ENCODE results near the gene ARL9. TPM values are rescaled to one million over a fixed set of nuclear protein-coding genes. Genes with fewer than 3 reads are reported as not detected.

Gene ARL9
- total RNA-seq, 1 experiment from 2014 or later, result not detected

GRCh38 chr4:56551516-56551915 lies 45.9 kb downstream of the ARL9 start:
- peaks cover 3 to 11% of the 10 kb centered on the region in 2 experiments; a peak in 3 of 4 replicates for H3K4me1 Mint-ChIP-seq
- H3K27ac ChIP-seq (ENCODE audit: insufficient read length, low read depth, low read length), result no peak overlapping the region
- no CpG with 5 or more reads among the region's 2 CpGs for WGBS (ENCODE audit: extremely low coverage, insufficient read length, low lambda C conversion rate)

More at GRCh38 chr4:56551516-56551915, 45.9 kb downstream of the ARL9 start:
- no peak for DNase-seq
- Mint-ChIP-seq H3K9me3 (no peaks in the 10 kb centered on the region; a peak in 2 of 5 replicates), H3K27me3 (ENCODE audit: low read depth) (peaks cover 38% of the 10 kb centered on the region), H3K36me3 (ENCODE audit: insufficient read depth in 1 of 3, low read depth in 3 of 3) (no peaks in the 10 kb centered on the region; a peak in 1 of 7 replicates), H3K4me3 (no peak overlapping the region), H3K27ac (no peak overlapping the region)
- H2BK20ac ChIP-seq (ENCODE audit: low read depth, low read length, poor library complexity, severe bottlenecking), result no peak overlapping the region
- no peak overlapping the region for H4K5ac ChIP-seq (ENCODE audit: insufficient read length, low read depth, low read length)
- H3K14ac ChIP-seq (ENCODE audit: insufficient read depth, low read length), result no peak overlapping the region
- no peak overlapping the region for H3K4me2 ChIP-seq (ENCODE audit: insufficient read depth, insufficient read length, low read length)
- no peak for TF ChIP-seq CTCF (conservative IDR thresholded peaks at IDR 0.05)
- H3K9me3 ChIP-seq (ENCODE audit: control insufficient read depth, low read depth, low read length), result no peaks in the 10 kb centered on the region
- no peak overlapping the region for H3K56ac ChIP-seq (ENCODE audit: insufficient read length, low read depth, low read length)
- H2AFZ ChIP-seq (ENCODE audit: low read length), result no peak overlapping the region
- no peak overlapping the region for H3K4ac ChIP-seq (ENCODE audit: low read depth, low read length)
- no peak overlapping the region for H4K8ac ChIP-seq (replicated peaks; ENCODE audit: insufficient read length, low read depth, low read length)
- H4K20me1 ChIP-seq (ENCODE audit: control insufficient read depth, insufficient read depth, insufficient read length), result no peaks in the 10 kb centered on the region
- H3T11ph ChIP-seq (ENCODE audit: low read length), result no peak overlapping the region
- H3K79me2 ChIP-seq (ENCODE audit: insufficient read depth, low read length), result no peaks in the 10 kb centered on the region
- H2AK5ac ChIP-seq (ENCODE audit: insufficient read length, low read length), result no peak overlapping the region
- H3K9ac ChIP-seq (ENCODE audit: extremely low read depth, insufficient read length, low read length), result no peak overlapping the region
- H2BK120ac ChIP-seq (ENCODE audit: low read depth, low read length, poor library complexity, severe bottlenecking), result no peak overlapping the region
- no peak overlapping the region for H3K23ac ChIP-seq (ENCODE audit: insufficient read length, low read depth, low read length)
- no peaks in the 10 kb centered on the region for H3K23me2 ChIP-seq (ENCODE audit: insufficient read length, low read depth, low read length, poor library complexity, severe bottlenecking)
- H3K18ac ChIP-seq (ENCODE audit: insufficient read length, low read depth, low read length), result no peak overlapping the region
- no peak overlapping the region for H2BK5ac ChIP-seq (ENCODE audit: insufficient read length, low read length)
- H3K79me1 ChIP-seq (ENCODE audit: insufficient read depth, low read depth, low read length, poor library complexity, severe bottlenecking), result no peaks in the 10 kb centered on the region
- no peak overlapping the region for H2BK12ac ChIP-seq (ENCODE audit: insufficient read length, low read depth, low read length)
- H3K27me3 ChIP-seq (ENCODE audit: insufficient read depth, low read length), result no peaks in the 10 kb centered on the region
- H2BK15ac ChIP-seq (ENCODE audit: low read depth, low read length), result no peak overlapping the region
- no peaks in the 10 kb centered on the region for H3K4me1 ChIP-seq (ENCODE audit: insufficient read depth, low read length)
- no peak overlapping the region for H4K91ac ChIP-seq (ENCODE audit: insufficient read length, low read depth, low read length)

All from H9 (cell line).